Vagina (tissue), 2 donors: ENCODE measurements around the gene B3GNT3. TPM values are rescaled to one million over a fixed set of nuclear protein-coding genes. Genes with fewer than 3 reads are reported as not detected.

Experiments used
- DNase-seq, 2 donors: peaks; one replicate each; pipeline ENCODE4 v3.0.0-alpha.2; 2017; ENCODE audit errors: extremely low spot score in 2 of 2
- H3K27ac ChIP-seq: fragments of 200-600 bp; sonication (generic); one replicate; pipeline ENCODE4 v1.5.1; 2019
- H3K27me3 ChIP-seq: fragments of 200-600 bp; sonication (generic); one replicate; pipeline ENCODE4 v1.5.1; 2019
- H3K36me3 ChIP-seq, 2 donors: fragments of 200-600 bp; sonication (generic); one replicate each; pipeline ENCODE4 v1.5.1; 2017 to 2019
- H3K4me1 ChIP-seq: fragments of 200-600 bp; sonication (generic); one replicate; pipeline ENCODE4 v1.5.1; 2019
- H3K4me3 ChIP-seq, 2 donors: fragments of 200-600 bp; sonication (generic); 1 replicate in 1 of 2; 2 replicates in 1 of 2; pipeline ENCODE4 v1.5.1; 2016 to 2019
- H3K9me3 ChIP-seq: fragments of 200-600 bp; sonication (generic); one replicate; pipeline ENCODE4 v1.5.1; 2019
- CTCF ChIP-seq, 3 experiments: fragments of 450-650 bp in 2 of 3; fragments of 200-600 bp in 1 of 3; sonication (generic) in 1 of 3; IDR thresholded peaks; one replicate each; pipeline ENCODE4 v1.5.1; 2017 to 2019; ENCODE audit warnings: antibody characterized with exemption in 3 of 3, mild to moderate bottlenecking in 2 of 3, moderate library complexity in 2 of 3
- POLR2A ChIP-seq, 2 donors: fragments of 450-650 bp; IDR thresholded peaks; one replicate each; pipeline ENCODE4 v1.6.1; 2017; ENCODE audit warnings: antibody characterized with exemption in 2 of 2, mild to moderate bottlenecking in 2 of 2, moderate library complexity in 2 of 2
- POLR2AphosphoS5 ChIP-seq, 2 donors: sonication (generic); formaldehyde crosslinking; IDR thresholded peaks; one replicate each; pipeline ENCODE4 v1.9.0; 2017; ENCODE audit warnings: antibody characterized with exemption in 2 of 2, mild to moderate bottlenecking in 2 of 2, low read depth in 1 of 2; ENCODE audit not compliant: insufficient read depth in 1 of 2
- intact Hi-C: fragments of 100-400 bp; cut with DNase I; formaldehyde crosslinking; loops from one replicate; pipeline ENCODE4 v1.15.1; 2023
- total RNA-seq: library from RNA; depleted of rRNA; stranded (reverse); fragments of >200 nt; gene quantifications from one replicate; pipeline ENCODE4 v1.2.3, GENCODE V29; 2016

The B3GNT3 gene
- 1.5 TPM for total RNA-seq

GRCh38 chr19:17794731-17795494 lies at the start of gene B3GNT3:
B3GNT3 (plus strand) TSS chr19:17795138; CDS start chr19:17807808, 12,670 bp downstream.
- DNase-seq = no peak
- intact Hi-C loops = no loop called here
- peak in 1 of 2 donors; percentile 35 for TF ChIP-seq POLR2AphosphoS5 (IDR thresholded peaks at IDR 0.05; ENCODE audit: insufficient read depth in 1 of 2, low read depth in 1 of 2)
- TF ChIP-seq CTCF (IDR thresholded peaks at IDR 0.05) = no peak

GRCh38 chr19:17747205-17748098 lies 47.5 kb upstream of the B3GNT3 start:
- Histone ChIP-seq H3K36me3 (no peaks in the 10 kb centered on the region), H3K27me3 (no peaks in the 10 kb centered on the region), H3K27ac (no peak overlapping the region), H3K9me3 (no peaks in the 10 kb centered on the region), H3K4me3 (peak overlapping the region; percentile 37 to 43), H3K4me1 (peaks cover 4% of the 10 kb centered on the region)
- TF ChIP-seq POLR2A (IDR thresholded peaks at IDR 0.05) = no peak
- TF ChIP-seq POLR2AphosphoS5 (IDR thresholded peaks at IDR 0.05; ENCODE audit: insufficient read depth in 1 of 2, low read depth in 1 of 2) = no peak
- TF ChIP-seq CTCF (IDR thresholded peaks at IDR 0.05) = no peak
- no peak for DNase-seq
- intact Hi-C loops = no loop called here

More at GRCh38 chr19:17794731-17795494, at the start of gene B3GNT3:
- no peak within 1 kb of the TSS for H3K4me3 ChIP-seq
- H3K36me3 ChIP-seq = no peaks in the 10 kb centered on the region
- H3K27me3 ChIP-seq = no peaks in the 10 kb centered on the region
- no peaks in the 10 kb centered on the region for H3K9me3 ChIP-seq
- no peak within 1 kb of the TSS for H3K27ac ChIP-seq
- no peaks in the 10 kb centered on the region for H3K4me1 ChIP-seq

GRCh38 chr19:17748884-17749638 lies 45.9 kb upstream of the B3GNT3 start:
- DNase-seq = no peak
- H3K36me3 ChIP-seq = no peaks in the 10 kb centered on the region
- no peaks in the 10 kb centered on the region for H3K27me3 ChIP-seq
- TF ChIP-seq CTCF (IDR thresholded peaks at IDR 0.05) (no peak), POLR2AphosphoS5 (IDR thresholded peaks at IDR 0.05; ENCODE audit: insufficient read depth in 1 of 2, low read depth in 1 of 2) (no peak), POLR2A (IDR thresholded peaks at IDR 0.05) (no peak)
- intact Hi-C loops = no loop called here
- peaks cover 4% of the 10 kb centered on the region for H3K4me1 ChIP-seq
- no peaks in the 10 kb centered on the region for H3K9me3 ChIP-seq
- no peak overlapping the region for H3K27ac ChIP-seq
- no peak overlapping the region for H3K4me3 ChIP-seq

- H3K36me3 ChIP-seq = no peaks in the 10 kb centered on the region
Observed at GRCh38 chr19:17749912-17750317, 45.0 kb upstream of the B3GNT3 start.

More at GRCh38 chr19:17749912-17750317, 45.0 kb upstream of the B3GNT3 start:
- peaks cover 4% of the 10 kb centered on the region for H3K4me1 ChIP-seq
- no peaks in the 10 kb centered on the region for H3K9me3 ChIP-seq
- no peaks in the 10 kb centered on the region for H3K27me3 ChIP-seq
- TF ChIP-seq POLR2A (IDR thresholded peaks at IDR 0.05) (no peak), POLR2AphosphoS5 (IDR thresholded peaks at IDR 0.05; ENCODE audit: insufficient read depth in 1 of 2, low read depth in 1 of 2) (no peak), CTCF (IDR thresholded peaks at IDR 0.05) (no peak)
- DNase-seq = no peak
- H3K4me3 ChIP-seq = no peak overlapping the region
- intact Hi-C loops = no loop called here
- H3K27ac ChIP-seq = no peak overlapping the region
